Activated naive CD4-positive, alpha-beta T cell treated with anti-CD3 and anti-CD28 coated beads, Interleukin-2, amount 50 U/mL, for 72 hours (primary cell): ENCODE data around the gene IGF1R. TPM values are rescaled to one million over a fixed set of nuclear protein-coding genes. Genes with fewer than 3 reads are reported as not detected.

Experiments used
- ATAC-seq, 2 donors: fragments of 150-1000 bp; cut with Tn5 transposase; 2 replicates each; pipeline ENCODE4 v1.10.0; 2021; ENCODE audit warnings: mild to moderate bottlenecking in 2 of 2, moderate library complexity in 2 of 2
- DNase-seq, 2 donors: peaks; one replicate each; pipeline ENCODE4 v3.0.0; 2021 to 2022; ENCODE audit warnings: low spot score in 2 of 2
- H3K27ac Mint-ChIP-seq, 2 donors: one replicate each; pipeline ENCODE4 v1.8.0; 2022; ENCODE audit warnings: mild to moderate bottlenecking in 2 of 2, mixed read lengths in 2 of 2
- H3K36me3 Mint-ChIP-seq, 2 donors: one replicate each; pipeline ENCODE4 v1.8.0; 2022; ENCODE audit warnings: mixed read lengths in 2 of 2
- H3K9me3 Mint-ChIP-seq, 2 donors: one replicate each; pipeline ENCODE4 v1.8.0; 2022; ENCODE audit warnings: mixed read lengths in 2 of 2
- total RNA-seq, 2 donors: library from RNA; stranded (reverse); gene quantifications; one replicate each; pipeline ENCODE4 v1.2.3, GENCODE V29; 2022

Gene IGF1R
- total RNA-seq, 2 donors from 2014 or later: 35.6 to 39.4 TPM

DNA sequence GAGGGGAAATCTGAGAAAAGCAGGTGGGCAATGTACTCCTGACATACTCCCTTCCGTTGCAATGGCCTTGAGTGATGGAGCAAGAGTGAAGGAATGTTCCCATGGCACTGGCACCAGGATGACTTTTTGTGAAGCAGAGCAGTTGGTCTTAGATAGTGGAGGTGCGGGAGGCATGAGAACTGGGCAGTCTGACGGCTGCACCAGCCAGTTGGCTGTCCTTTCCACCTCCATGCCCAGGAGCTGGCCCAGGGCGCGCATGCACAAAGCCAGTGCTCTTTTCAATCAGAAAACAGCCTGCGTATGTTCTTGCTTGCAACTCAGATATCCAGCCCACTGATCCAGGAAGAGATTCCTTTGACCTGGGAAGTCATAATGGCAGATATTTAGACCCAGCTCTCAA lies 222.4 kb downstream of the IGF1R start:
- H3K27ac Mint-ChIP-seq: no peak overlapping the region
- DNase-seq: no peak
- peaks cover 0 to 4% of the 10 kb centered on the region in 2 donors for H3K9me3 Mint-ChIP-seq
- ATAC-seq: no peak
- H3K36me3 Mint-ChIP-seq: peaks cover 0 to 23% of the 10 kb centered on the region in 2 donors

DNA sequence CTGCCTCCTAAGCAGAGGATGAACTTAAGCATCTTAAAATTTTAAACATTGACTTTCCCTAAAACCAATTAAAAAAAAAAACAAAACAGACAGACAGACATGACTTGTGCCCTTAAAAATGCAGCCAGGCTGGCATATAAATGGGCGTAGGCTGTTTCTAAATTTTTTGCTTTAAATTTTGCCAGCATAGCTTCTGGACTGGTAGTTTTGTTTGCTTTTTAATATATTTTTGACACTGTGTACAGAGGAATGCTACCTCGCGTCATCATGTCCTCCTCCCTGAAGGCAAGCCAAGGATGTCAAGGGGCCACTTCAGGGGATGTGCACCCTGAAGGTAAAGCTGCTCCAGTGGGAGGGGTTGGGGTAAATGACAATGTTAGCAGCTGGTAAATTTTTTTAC lies 224.4 kb downstream of the IGF1R start:
- H3K27ac Mint-ChIP-seq: no peak overlapping the region
- H3K9me3 Mint-ChIP-seq: peaks cover 0 to 4% of the 10 kb centered on the region in 2 donors
- ATAC-seq: no peak
- H3K36me3 Mint-ChIP-seq: peaks cover 0 to 14% of the 10 kb centered on the region in 2 donors
- DNase-seq: no peak

GRCh38 chr15:98873441-98874218 lies 225.3 kb downstream of the IGF1R start:
- Mint-ChIP-seq H3K36me3 (peaks cover 0 to 14% of the 10 kb centered on the region in 2 donors), H3K9me3 (peaks cover 0 to 4% of the 10 kb centered on the region in 2 donors), H3K27ac (peak overlapping the region; percentile 2 to 63)
- DNase-seq (no peak), ATAC-seq (peak; percentile 43 to 54)

DNA sequence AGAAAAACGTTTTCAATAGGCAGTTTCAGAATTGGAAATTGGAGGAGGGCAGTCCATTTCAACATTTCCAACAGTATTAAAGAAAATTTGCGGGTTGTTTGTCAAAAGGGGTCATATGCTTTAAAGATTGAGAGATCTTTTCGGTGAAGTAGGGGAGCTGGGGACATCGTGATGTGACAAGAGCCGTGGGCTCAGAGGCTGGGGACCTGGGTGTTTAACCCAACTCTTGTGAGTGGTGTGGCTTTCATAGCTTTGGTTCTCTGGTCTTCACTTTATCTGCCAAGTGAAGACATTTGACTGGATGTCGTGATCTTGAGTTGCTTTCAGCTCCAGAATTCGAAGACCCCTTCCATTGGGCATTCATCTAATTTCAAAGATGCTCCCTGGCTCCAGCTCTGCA lies 226.0 kb downstream of the IGF1R start:
- H3K9me3 Mint-ChIP-seq: peaks cover 0 to 4% of the 10 kb centered on the region in 2 donors
- peaks cover 0 to 14% of the 10 kb centered on the region in 2 donors for H3K36me3 Mint-ChIP-seq
- no peak for DNase-seq
- H3K27ac Mint-ChIP-seq: peak overlapping the region; percentile 0 to 2
- no peak for ATAC-seq

DNA sequence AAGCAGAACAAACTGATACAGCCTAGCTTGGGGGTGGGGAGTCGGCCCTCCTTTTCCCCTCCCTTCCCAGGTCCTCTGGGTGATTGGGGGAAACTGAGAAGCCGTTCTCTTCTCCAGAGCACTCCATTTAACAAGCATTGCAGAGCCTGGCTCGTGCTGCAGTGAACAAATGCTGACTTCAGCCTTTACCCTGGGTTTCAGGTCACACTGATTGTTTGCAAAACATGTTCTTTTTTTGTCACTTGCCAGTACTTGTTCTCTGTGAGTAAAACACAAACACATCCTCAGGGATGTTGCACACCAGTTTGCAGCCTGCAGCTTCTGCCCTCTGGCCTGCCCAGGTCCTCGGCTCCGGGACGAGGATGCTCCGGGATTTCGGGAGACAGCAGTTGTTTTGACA lies 226.4 kb downstream of the IGF1R start:
- Mint-ChIP-seq H3K27ac (no peak overlapping the region), H3K9me3 (peaks cover 0 to 4% of the 10 kb centered on the region in 2 donors), H3K36me3 (peaks cover 0 to 14% of the 10 kb centered on the region in 2 donors)
- ATAC-seq: no peak
- no peak for DNase-seq

- DNase-seq: no peak
- no peak overlapping the region for H3K27ac Mint-ChIP-seq
- no peak for ATAC-seq
- H3K9me3 Mint-ChIP-seq: peaks cover 0 to 4% of the 10 kb centered on the region in 2 donors
- peaks cover 0 to 9% of the 10 kb centered on the region in 2 donors for H3K36me3 Mint-ChIP-seq
Observed at GRCh38 chr15:98875309-98875708, 227.0 kb downstream of the IGF1R start.

GRCh38 chr15:98876451-98877369 lies 228.4 kb downstream of the IGF1R start:
- ATAC-seq: no peak
- Mint-ChIP-seq H3K9me3 (no peaks in the 10 kb centered on the region), H3K36me3 (no peaks in the 10 kb centered on the region), H3K27ac (peak overlapping the region; percentile 29 to 76)
- no peak for DNase-seq

GRCh38 chr15:98878172-98878571 lies 229.8 kb downstream of the IGF1R start:
- ATAC-seq (no peak), DNase-seq (no peak)
- no peaks in the 10 kb centered on the region for H3K9me3 Mint-ChIP-seq
- H3K36me3 Mint-ChIP-seq: no peaks in the 10 kb centered on the region
- no peak overlapping the region for H3K27ac Mint-ChIP-seq

DNA sequence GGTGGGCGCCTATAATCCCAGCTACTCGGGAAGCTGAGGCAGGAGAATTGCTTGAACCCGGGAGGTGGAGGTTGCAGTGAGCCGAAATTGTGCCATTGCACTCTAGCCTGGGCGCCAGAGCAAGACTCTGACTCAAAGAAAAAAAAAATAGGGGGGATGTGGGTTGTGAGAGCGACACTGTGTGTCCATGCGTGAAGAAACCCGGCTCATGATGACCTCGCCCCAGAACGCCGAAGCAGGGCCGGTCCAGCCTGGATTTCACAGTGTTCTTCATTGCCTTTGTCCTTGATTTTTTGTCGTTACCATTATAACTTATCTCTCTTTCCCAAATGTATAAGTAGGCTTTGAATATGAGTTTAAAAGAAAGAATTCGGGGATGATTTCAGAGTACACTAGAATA lies 230.5 kb downstream of the IGF1R start:
- H3K9me3 Mint-ChIP-seq: no peaks in the 10 kb centered on the region
- H3K27ac Mint-ChIP-seq: no peak overlapping the region
- no peak for DNase-seq
- no peak for ATAC-seq
- no peaks in the 10 kb centered on the region for H3K36me3 Mint-ChIP-seq

- Mint-ChIP-seq H3K36me3 (no peaks in the 10 kb centered on the region), H3K9me3 (no peaks in the 10 kb centered on the region), H3K27ac (peak overlapping the region in 1 of 2 donors; percentile 53)
- DNase-seq (no peak), ATAC-seq (peak in 1 of 2 donors; percentile 52)
Observed at GRCh38 chr15:98881526-98882520, 233.5 kb downstream of the IGF1R start.

DNA sequence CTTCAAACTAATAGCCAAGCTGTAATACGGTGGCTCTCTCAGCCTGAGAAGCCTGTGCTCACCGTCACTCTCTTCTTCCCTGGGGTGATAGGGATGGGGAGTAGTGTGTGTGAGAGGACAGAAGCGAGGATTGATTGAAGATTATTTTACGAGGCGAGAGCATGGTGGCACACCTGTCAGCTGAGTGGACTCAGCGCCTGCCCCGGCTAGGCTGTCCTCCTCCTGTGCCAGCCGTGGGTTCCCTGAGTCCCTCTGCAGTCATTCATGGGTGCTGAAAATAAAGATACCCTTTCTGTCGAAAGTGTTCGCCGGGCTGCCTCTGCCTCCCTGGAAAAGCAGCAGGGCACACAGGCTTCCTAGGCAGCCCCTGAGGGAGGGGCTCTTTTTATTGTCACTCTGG lies 235.1 kb downstream of the IGF1R start:
- no peak for ATAC-seq

GRCh38 chr15:98884894-98885293 lies 236.6 kb downstream of the IGF1R start:
- DNase-seq (no peak), ATAC-seq (no peak)
- H3K36me3 Mint-ChIP-seq: no peaks in the 10 kb centered on the region
- peak overlapping the region in 1 of 2 donors; percentile 34 for H3K27ac Mint-ChIP-seq
- H3K9me3 Mint-ChIP-seq: no peaks in the 10 kb centered on the region

More for the DNA sequence above, 235.1 kb downstream of the IGF1R start:
- no peak for DNase-seq
- H3K36me3 Mint-ChIP-seq: no peaks in the 10 kb centered on the region
- H3K9me3 Mint-ChIP-seq: no peaks in the 10 kb centered on the region
- no peak overlapping the region for H3K27ac Mint-ChIP-seq

DNA sequence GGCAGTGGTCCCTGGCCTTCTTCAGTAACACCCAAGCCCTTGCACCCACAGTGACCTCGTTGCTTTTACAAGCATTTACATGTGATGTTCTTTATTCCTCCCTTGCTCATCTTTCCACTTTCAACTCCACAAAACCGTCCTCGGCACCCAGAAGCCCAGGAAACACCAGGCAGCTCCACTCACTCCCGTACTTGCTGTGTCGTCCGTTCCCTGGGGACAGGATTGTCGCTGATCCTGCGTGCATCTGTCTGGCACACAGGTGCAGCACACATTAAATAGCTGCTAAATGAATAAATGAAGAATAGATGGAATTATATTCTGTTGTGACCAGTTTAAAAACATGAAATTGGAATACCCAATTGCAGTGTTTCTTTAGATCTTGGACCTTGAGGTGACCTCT lies 239.6 kb downstream of the IGF1R start:
- Mint-ChIP-seq H3K27ac (no peak overlapping the region), H3K9me3 (no peaks in the 10 kb centered on the region), H3K36me3 (no peaks in the 10 kb centered on the region)
- ATAC-seq (no peak), DNase-seq (no peak)

- no peak for ATAC-seq
- no peak for DNase-seq
- Mint-ChIP-seq H3K9me3 (no peaks in the 10 kb centered on the region), H3K36me3 (no peaks in the 10 kb centered on the region), H3K27ac (no peak overlapping the region)
Observed at GRCh38 chr15:98888820-98889479, 240.6 kb downstream of the IGF1R start.

GRCh38 chr15:98889930-98890695 lies 241.8 kb downstream of the IGF1R start:
- ATAC-seq: peak in 1 of 2 donors; percentile 18
- no peaks in the 10 kb centered on the region for H3K36me3 Mint-ChIP-seq
- H3K9me3 Mint-ChIP-seq: no peaks in the 10 kb centered on the region
- no peak for DNase-seq
- H3K27ac Mint-ChIP-seq: peak overlapping the region in 1 of 2 donors; percentile 39
